Smooth muscle cell of the umbilical artery (primary cell): Measurements from ENCODE around the gene SLC34A3. TPM values are rescaled to one million over a fixed set of nuclear protein-coding genes. Genes with fewer than 3 reads are reported as not detected.

ENCODE experiments used
- total RNA-seq: library from RNA; depleted of rRNA; stranded (reverse); fragments of >200 nt; gene quantifications from 2 replicates; pipeline ENCODE4 v1.2.3, GENCODE V29; 2014

SLC34A3 gene
- total RNA-seq, 1 donor from 2014 or later: not detected

Other genes starting within 250 kb of the SLC34A3 start
- 0.88 and 1.5 TPM in 2 replicates for gene LCNL1, start 247.9 kb upstream of the SLC34A3 start, total RNA-seq
- 13.5 and 17.8 TPM in 2 replicates for gene PAXX, start 238.5 kb upstream of the SLC34A3 start, total RNA-seq
- 2.5 and 3.3 TPM in 2 replicates for gene CLIC3, start 234.3 kb upstream of the SLC34A3 start, total RNA-seq
- gene ABCA2, start 202.7 kb upstream of the SLC34A3 start, total RNA-seq: 46.0 and 68.3 TPM in 2 replicates
- gene FUT7, start 198.8 kb upstream of the SLC34A3 start, total RNA-seq: under 0.01 TPM in 1 of 2 replicates, not detected in the other
- 27.3 and 49.4 TPM in 2 replicates for gene NPDC1, start 184.7 kb upstream of the SLC34A3 start, total RNA-seq
- gene ENTPD2, start 176.8 kb upstream of the SLC34A3 start, total RNA-seq: not detected in 2 replicates
- 0.89 and 5.7 TPM in 2 replicates for gene SAPCD2, start 160.3 kb upstream of the SLC34A3 start, total RNA-seq
- 18.7 and 21.5 TPM in 2 replicates for gene UAP1L1, start 153.4 kb upstream of the SLC34A3 start, total RNA-seq
- 176 and 185 TPM in 2 replicates for gene MAN1B1, start 143.9 kb upstream of the SLC34A3 start, total RNA-seq
- 69.1 and 79.6 TPM in 2 replicates for gene DPP7, start 116.2 kb upstream of the SLC34A3 start, total RNA-seq
- 0.09 TPM in 1 of 2 replicates, not detected in the other for gene GRIN1, start 91.7 kb upstream of the SLC34A3 start, total RNA-seq
- gene LRRC26, start 60.9 kb upstream of the SLC34A3 start, total RNA-seq: not detected in 2 replicates
- gene TMEM210, start 58.8 kb upstream of the SLC34A3 start, total RNA-seq: not detected in 2 replicates
- 25.5 and 28.8 TPM in 2 replicates for gene ANAPC2, start 42.3 kb upstream of the SLC34A3 start, total RNA-seq
- gene SSNA1, start 42.2 kb upstream of the SLC34A3 start, total RNA-seq: 51.0 and 65.9 TPM in 2 replicates
- gene TPRN, start 30.2 kb upstream of the SLC34A3 start, total RNA-seq: 6.2 and 8.9 TPM in 2 replicates
- 32.1 and 32.8 TPM in 2 replicates for gene TMEM203, start 25.3 kb upstream of the SLC34A3 start, total RNA-seq
- 2.7 and 5.4 TPM in 2 replicates for gene NDOR1, start 25.2 kb upstream of the SLC34A3 start, total RNA-seq
- gene RNF208, start 8.7 kb upstream of the SLC34A3 start, total RNA-seq: 0.30 and 0.83 TPM in 2 replicates
- gene CYSRT1, start 5.7 kb upstream of the SLC34A3 start, total RNA-seq: 0.30 and 0.46 TPM in 2 replicates
- not detected in 2 replicates for gene RNF224, start 3.4 kb upstream of the SLC34A3 start, total RNA-seq
- gene TUBB4B, start 10.4 kb downstream of the SLC34A3 start, total RNA-seq: 60.9 and 219 TPM in 2 replicates
- not detected in 2 replicates for gene STPG3, start 20.4 kb downstream of the SLC34A3 start, total RNA-seq
- 36.5 and 54.9 TPM in 2 replicates for gene NELFB, start 24.4 kb downstream of the SLC34A3 start, total RNA-seq
- 19.0 and 33.5 TPM in 2 replicates for gene TOR4A, start 46.8 kb downstream of the SLC34A3 start, total RNA-seq
- gene NRARP, start 71.4 kb downstream of the SLC34A3 start, total RNA-seq: 0.18 and 0.30 TPM in 2 replicates
- 10.8 and 12.2 TPM in 2 replicates for gene EXD3, start 192.3 kb downstream of the SLC34A3 start, total RNA-seq
- 0.18 and 0.30 TPM in 2 replicates for gene NOXA1, start 192.5 kb downstream of the SLC34A3 start, total RNA-seq
- not detected in 2 replicates for gene ENTPD8, start 210.5 kb downstream of the SLC34A3 start, total RNA-seq
- gene NSMF, start 228.4 kb downstream of the SLC34A3 start, total RNA-seq: 11.3 and 26.0 TPM in 2 replicates